HepG2 (cell line): ENCODE data around the gene UGT1A3. TPM values are rescaled to one million over a fixed set of nuclear protein-coding genes. Genes with fewer than 3 reads are reported as not detected.

Experiments
- ARID2 ChIP-seq: sonication (generic); formaldehyde crosslinking; IDR thresholded peaks from 2 replicates; pipeline ENCODE4 v1.8.1; 2022; ENCODE audit warnings: mild to moderate bottlenecking, missing genetic modification reagents, borderline replicate concordance
- ASH2L ChIP-seq: fragments of 300-600, 200-600 bp; sonication (generic); IDR thresholded peaks from 2 replicates; pipeline ENCODE4 v1.7.0; 2017; ENCODE audit warnings: low read depth, mild to moderate bottlenecking, moderate library complexity, mixed read lengths, low read length; ENCODE audit not compliant: insufficient read length
- BRF2 ChIP-seq: sonication (generic); formaldehyde crosslinking; IDR thresholded peaks from 2 replicates; pipeline ENCODE4 v1.8.1; 2022; ENCODE audit warnings: mild to moderate bottlenecking, missing genetic modification reagents
- CCAR2 ChIP-seq: fragments of 200-400 bp; formaldehyde crosslinking; optimal IDR thresholded peaks from 2 replicates; pipeline ENCODE3; 2018; ENCODE audit warnings: low read depth, mild to moderate bottlenecking, low read length, moderate library complexity
- CTCF ChIP-seq: sonication (generic); formaldehyde crosslinking; IDR thresholded peaks from 2 replicates; pipeline ENCODE4 v1.5.0; 2020; ENCODE audit warnings: mild to moderate bottlenecking, missing genetic modification reagents, moderate library complexity
- ESRRA ChIP-seq: sonication (generic); formaldehyde crosslinking; IDR thresholded peaks from 2 replicates; pipeline ENCODE4 v1.5.1; 2020; ENCODE audit warnings: mild to moderate bottlenecking, low read depth, missing genetic modification reagents
- ETV6 ChIP-seq: sonication (generic); formaldehyde crosslinking; conservative IDR thresholded peaks from 2 replicates; pipeline ENCODE4 v1.4.0; 2020; ENCODE audit warnings: missing genetic modification reagents
- GLI4 ChIP-seq: sonication (generic); formaldehyde crosslinking; IDR thresholded peaks from 2 replicates; pipeline ENCODE4 v1.5.1; 2020; ENCODE audit warnings: missing genetic modification reagents, mild to moderate bottlenecking, moderate library complexity, borderline replicate concordance
- HOXD1 ChIP-seq: sonication (generic); formaldehyde crosslinking; IDR thresholded peaks from 2 replicates; pipeline ENCODE4 v1.5.0; 2020; ENCODE audit warnings: missing genetic modification reagents
- IKZF4 ChIP-seq: sonication (generic); formaldehyde crosslinking; IDR thresholded peaks from 2 replicates; pipeline ENCODE4 v1.5.1; 2020; ENCODE audit warnings: borderline replicate concordance, mild to moderate bottlenecking, low read depth, missing genetic modification reagents; ENCODE audit errors: not compliant biosample characterization
- MED1 ChIP-seq: sonication (generic); formaldehyde crosslinking; IDR thresholded peaks from 2 replicates; pipeline ENCODE4 v1.4.0; 2020; ENCODE audit warnings: missing genetic modification reagents
- NONO ChIP-seq, 2 experiments: fragments of 450-650 bp in 1 of 2; sonication (generic) in 1 of 2; formaldehyde crosslinking in 1 of 2; IDR thresholded peaks in 1 of 2; conservative IDR thresholded peaks in 1 of 2; 2 replicates each; pipeline versions ENCODE4 v1.6.1 to v1.8.0; 2017 to 2022; ENCODE audit warnings: mild to moderate bottlenecking in 1 of 2, missing genetic modification reagents in 1 of 2, moderate library complexity in 1 of 2
- PITX1 ChIP-seq: sonication (generic); formaldehyde crosslinking; IDR thresholded peaks from 2 replicates; pipeline ENCODE4 v1.5.1; 2020; ENCODE audit warnings: mild to moderate bottlenecking, missing genetic modification reagents
- REL ChIP-seq: sonication (generic); formaldehyde crosslinking; conservative IDR thresholded peaks from 2 replicates; pipeline ENCODE4 v1.8.0; 2022; ENCODE audit warnings: mild to moderate bottlenecking, missing genetic modification reagents, moderate library complexity
- SAP130 ChIP-seq: IDR thresholded peaks from 2 replicates; pipeline ENCODE4 v1.6.1; 2016; ENCODE audit warnings: low read depth
- SMAD1 ChIP-seq: sonication (generic); formaldehyde crosslinking; IDR thresholded peaks from 2 replicates; pipeline ENCODE4 v1.4.0; 2020; ENCODE audit warnings: missing genetic modification reagents, low read depth, mild to moderate bottlenecking, borderline replicate concordance
- ZFP36L1 ChIP-seq: sonication (generic); formaldehyde crosslinking; IDR thresholded peaks from 2 replicates; pipeline ENCODE4 v1.8.0; 2022; ENCODE audit warnings: mild to moderate bottlenecking, missing genetic modification reagents, moderate library complexity
- ZNF34 ChIP-seq: sonication (generic); formaldehyde crosslinking; IDR thresholded peaks from 2 replicates; pipeline ENCODE4 v1.4.0; 2020; ENCODE audit warnings: mild to moderate bottlenecking, missing genetic modification reagents, borderline replicate concordance
- ZNF547 ChIP-seq: sonication (generic); formaldehyde crosslinking; IDR thresholded peaks from 2 replicates; pipeline ENCODE4 v1.5.1; 2020; ENCODE audit warnings: mild to moderate bottlenecking, missing genetic modification reagents
- ZNF598 ChIP-seq: sonication (generic); formaldehyde crosslinking; IDR thresholded peaks from 2 replicates; pipeline ENCODE4 v1.5.1; 2020; ENCODE audit warnings: mild to moderate bottlenecking, missing genetic modification reagents, borderline replicate concordance
- ZNF768 ChIP-seq: sonication (generic); formaldehyde crosslinking; IDR thresholded peaks from 2 replicates; pipeline ENCODE4 v1.4.0; 2020; ENCODE audit warnings: missing genetic modification reagents
- ZNF770 ChIP-seq: sonication (generic); formaldehyde crosslinking; IDR thresholded peaks from 2 replicates; pipeline ENCODE4 v1.5.0; 2020; ENCODE audit warnings: mild to moderate bottlenecking, missing genetic modification reagents
- ZNF883 ChIP-seq: sonication (generic); formaldehyde crosslinking; IDR thresholded peaks from 2 replicates; pipeline ENCODE4 v1.5.1; 2020; ENCODE audit warnings: mild to moderate bottlenecking, missing genetic modification reagents; ENCODE audit errors: not compliant biosample characterization
- ZSCAN22 ChIP-seq: sonication (generic); formaldehyde crosslinking; IDR thresholded peaks from 2 replicates; pipeline ENCODE4 v1.4.0; 2020; ENCODE audit warnings: mild to moderate bottlenecking, missing genetic modification reagents
- ZSCAN9 ChIP-seq: IDR thresholded peaks from 2 replicates; pipeline ENCODE4 v1.6.1; 2016; ENCODE audit warnings: borderline replicate concordance
- polyA plus RNA-seq, 8 experiments: library from polyadenylated mRNA; depleted of rRNA in 3 of 8; stranded (reverse) in 7 of 8; unstranded in 1 of 8; fragments of >200 nt; fragmentation: Illumina TruSeq in 4 of 8; extraction: Trizol in 4 of 8; gene quantifications; 2 replicates each; pipeline versions ENCODE4 v1.2.1 to v1.2.3, GENCODE V29; 2011 to 2016; ENCODE audit warnings: low read depth in 4 of 8, missing spikeins in 1 of 8, mixed read lengths in 1 of 8; ENCODE audit not compliant: insufficient read depth in 1 of 8
- total RNA-seq, 5 experiments: library from RNA; depleted of rRNA; stranded (reverse); fragments of >200 nt; fragmentation: Illumina TruSeq; extraction: Trizol; gene quantifications; 2 replicates each; pipeline ENCODE4 v1.2.3, GENCODE V29; 2016; ENCODE audit warnings: low read depth in 1 of 5

Gene UGT1A3
- total and polyA plus RNA-seq, 2 of the 13 experiments (the other 11 are each of a cell fraction or from before 2014, with no cell fraction given) = not detected

GRCh38 chr2:233711312-233712008, 17.4 kb upstream of the UGT1A3 start (continued):
- TF ChIP-seq ZSCAN22 (CRISPR knock-in tag) (no peak), CCAR2 (no peak), ZNF770 (CRISPR knock-in tag) (0 out of 2 replicates have a peak, but pooled peaks have one; percentile 15), PITX1 (CRISPR knock-in tag) (0 out of 2 replicates have a peak, but pooled peaks have one; percentile 16), ARID2 (CRISPR knock-in tag) (no peak), MED1 (CRISPR knock-in tag) (peak; percentile 16; the same call in 1 of the 2 replicates), IKZF4 (peak; percentile 40), ASH2L (no peak), GLI4 (0 out of 2 replicates have a peak, but pooled peaks have one; percentile 51), ZNF598 (CRISPR knock-in tag) (peak; percentile 56; the same call in 1 of the 2 replicates), ETV6 (CRISPR knock-in tag) (no peak), ZSCAN9 (peak; percentile 29; the same call in 1 of the 2 replicates), HOXD1 (CRISPR knock-in tag) (no peak), CTCF (peak; percentile 94), NONO (IDR thresholded peaks at IDR 0.05) (no peak), NONO (CRISPR knock-in tag; conservative IDR thresholded peaks at IDR 0.05) (no peak), ESRRA (CRISPR knock-in tag) (no peak), ZFP36L1 (CRISPR knock-in tag) (no peak), BRF2 (no peak), REL (CRISPR knock-in tag) (no peak), ZNF768 (0 out of 2 replicates have a peak, but pooled peaks have one; percentile 16), ZNF547 (CRISPR knock-in tag) (0 out of 2 replicates have a peak, but pooled peaks have one; percentile 48), SAP130 (CRISPR knock-in tag) (no peak), ZNF34 (CRISPR knock-in tag) (no peak), SMAD1 (CRISPR knock-in tag) (0 out of 2 replicates have a peak, but pooled peaks have one; percentile 23), ZNF883 (peak; percentile 67)
